NOMO-1 treated with dmso at 0.1 percent for 144 hours (cell line): Measurements from ENCODE around the gene NEK10.

ENCODE experiments used
- DNase-seq: peaks from one replicate; lab custom pipeline; 2025; ENCODE audit not compliant: unreplicated experiment; lab: John Stamatoyannopoulos, UW

Gene NEK10

GRCh38 chr3:27239951-27240350, 129.2 kb downstream of the NEK10 start:
- no peak for DNase-seq

- no peak for DNase-seq
These were observed 140.4 kb downstream of the NEK10 start for GRCh38 chr3:27228805-27229204.

- DNase-seq = no peak
These were observed 145.0 kb downstream of the NEK10 start for GRCh38 chr3:27224197-27224596.

- DNase-seq = no peak
These were observed 147.8 kb downstream of the NEK10 start for GRCh38 chr3:27221264-27221932.

GRCh38 chr3:27220166-27220565, 149.0 kb downstream of the NEK10 start:
- no peak for DNase-seq

- DNase-seq = no peak
These were observed 149.9 kb downstream of the NEK10 start for GRCh38 chr3:27219127-27219845.

- DNase-seq = no peak
These were observed 152.1 kb downstream of the NEK10 start for GRCh38 chr3:27216955-27217552.

GRCh38 chr3:27216295-27216855, 152.8 kb downstream of the NEK10 start:
- no peak for DNase-seq

GRCh38 chr3:27213450-27213849, 155.7 kb downstream of the NEK10 start:
- DNase-seq = no peak

- DNase-seq = no peak
These were observed 159.4 kb downstream of the NEK10 start for GRCh38 chr3:27209617-27210264.

- DNase-seq = no peak
These were observed 160.1 kb downstream of the NEK10 start for GRCh38 chr3:27208961-27209616.

GRCh38 chr3:27202959-27203358, 166.2 kb downstream of the NEK10 start:
- no peak for DNase-seq

- no peak for DNase-seq
These were observed 167.7 kb downstream of the NEK10 start for GRCh38 chr3:27201492-27201891.

GRCh38 chr3:27200721-27201489, 168.3 kb downstream of the NEK10 start:
- peak; percentile 39 for DNase-seq

GRCh38 chr3:27194861-27195483, 174.2 kb downstream of the NEK10 start:
- no peak for DNase-seq

- no peak for DNase-seq
These were observed 176.1 kb downstream of the NEK10 start for GRCh38 chr3:27193056-27193455.

- no peak for DNase-seq
These were observed 183.2 kb downstream of the NEK10 start for GRCh38 chr3:27186013-27186412.

GRCh38 chr3:27185231-27185989, 183.8 kb downstream of the NEK10 start:
- DNase-seq = no peak

GRCh38 chr3:27184261-27184660, 184.9 kb downstream of the NEK10 start:
- no peak for DNase-seq
